MCF 10A (cell line): ENCODE results near the gene NDUFS4. TPM values are rescaled to one million over a fixed set of nuclear protein-coding genes. Genes with fewer than 3 reads are reported as not detected.
A peak's percentile ranks its signal among the peaks of the same experiment; 100 is the strongest.

Experiments
- Bru-seq: library from RNA; stranded (reverse); fragments of 400-500 nt; gene quantifications from one replicate; lab custom pipeline; 2021; lab: Mats Ljungman, UMichigan
- BruChase-seq, 2 experiments: library from RNA; stranded (reverse); fragments of 400-500 nt; gene quantifications; one replicate each; lab custom pipeline; 2021; lab: Mats Ljungman, UMichigan
- BruUV-seq: library from RNA; stranded (reverse); fragments of 400-500 nt; replicated peaks from 2 replicates; lab custom pipeline; 2021; lab: Mats Ljungman, UMichigan
- CTCF ChIA-PET: fragments of 300-600 bp; sonication (Branson Sonifier 250); formaldehyde crosslinking; extraction: SDS; loops from one replicate; lab custom pipeline; 2021; ENCODE audit warnings: antibody characterized with exemption, inconsistent platforms; lab: Yijun Ruan, JAX
- POLR2A ChIA-PET: fragments of 300-600, 350-650 bp; sonication (Branson Sonifier 250); formaldehyde crosslinking; extraction: SDS; loops from one replicate; lab custom pipeline; 2020; ENCODE audit warnings: antibody characterized with exemption, inconsistent platforms; lab: Yijun Ruan, JAX
- DNase-seq: peaks from one replicate; pipeline ENCODE4 v3.0.0-alpha.2; 2018; ENCODE audit not compliant: unreplicated experiment
- H3K27ac Mint-ChIP-seq: one replicate; pipeline ENCODE4 v1.8.0; 2022; ENCODE audit warnings: mild to moderate bottlenecking, low read depth, mixed read lengths; ENCODE audit not compliant: unreplicated experiment
- H3K27me3 Mint-ChIP-seq: one replicate; pipeline ENCODE4 v1.8.0; 2022; ENCODE audit warnings: mixed read lengths; ENCODE audit not compliant: insufficient read depth, unreplicated experiment
- H3K36me3 Mint-ChIP-seq: one replicate; pipeline ENCODE4 v1.8.0; 2022; ENCODE audit warnings: mild to moderate bottlenecking, moderate library complexity, mixed read lengths; ENCODE audit not compliant: insufficient read depth, unreplicated experiment
- H3K4me1 Mint-ChIP-seq: one replicate; pipeline ENCODE4 v1.8.0; 2022; ENCODE audit warnings: mixed read lengths; ENCODE audit not compliant: insufficient read depth, unreplicated experiment
- H3K4me3 Mint-ChIP-seq: one replicate; pipeline ENCODE4 v1.8.0; 2022; ENCODE audit warnings: mild to moderate bottlenecking, moderate library complexity, mixed read lengths; ENCODE audit not compliant: unreplicated experiment
- H3K9me3 Mint-ChIP-seq: one replicate; pipeline ENCODE4 v1.8.0; 2022; ENCODE audit warnings: mixed read lengths; ENCODE audit not compliant: unreplicated experiment
- intact Hi-C: fragments of 100-400 bp; cut with micrococcal nuclease; formaldehyde crosslinking; loops from 2 replicates; pipeline ENCODE4 v1.14.1; 2022
- long read RNA-seq: library from polyadenylated mRNA; stranded (forward); transcript quantifications from one replicate; pipeline ENCODE4 v2.0.0, GENCODE V29; 2022
- total RNA-seq: library from RNA; stranded (reverse); gene quantifications from 2 replicates; pipeline ENCODE4 v1.2.3, GENCODE V29; 2022
- TF ChIP-seq, protein P1 (sequence below): fragments of 200-600 bp; IDR thresholded peaks from one replicate; pipeline ENCODE4 v1.8.0; 2022; ENCODE audit warnings: antibody characterized with exemption, mild to moderate bottlenecking; ENCODE audit not compliant: unreplicated experiment

NDUFS4 gene
- total RNA-seq: 136 and 186 TPM in 2 replicates
- Bru-seq, nascent RNA: percentile 88 among the genes with signal in this experiment
- percentile 62 among the genes with signal in this experiment for BruChase-seq, experiment 1, labeled RNA remaining after a 6-hour chase
- BruChase-seq, experiment 2, labeled RNA remaining after a 2-hour chase: percentile 68 among the genes with signal in this experiment
- long read RNA-seq, transcript NDUFS4-201 (5 exons, 675 nt): major isoform, 137 of 177 reads
- long read RNA-seq, transcript NDUFS4-203 (4 exons, 559 nt): minor isoform, 9 of 177 reads
- long read RNA-seq, transcript NDUFS4-204 (6 exons, 833 nt): minor isoform, 9 of 177 reads
- long read RNA-seq, partial matches to known transcripts: 5 of 177 reads
- long read RNA-seq, other reads (novel, unspliced or antisense): 17 of 177 reads

DNA sequence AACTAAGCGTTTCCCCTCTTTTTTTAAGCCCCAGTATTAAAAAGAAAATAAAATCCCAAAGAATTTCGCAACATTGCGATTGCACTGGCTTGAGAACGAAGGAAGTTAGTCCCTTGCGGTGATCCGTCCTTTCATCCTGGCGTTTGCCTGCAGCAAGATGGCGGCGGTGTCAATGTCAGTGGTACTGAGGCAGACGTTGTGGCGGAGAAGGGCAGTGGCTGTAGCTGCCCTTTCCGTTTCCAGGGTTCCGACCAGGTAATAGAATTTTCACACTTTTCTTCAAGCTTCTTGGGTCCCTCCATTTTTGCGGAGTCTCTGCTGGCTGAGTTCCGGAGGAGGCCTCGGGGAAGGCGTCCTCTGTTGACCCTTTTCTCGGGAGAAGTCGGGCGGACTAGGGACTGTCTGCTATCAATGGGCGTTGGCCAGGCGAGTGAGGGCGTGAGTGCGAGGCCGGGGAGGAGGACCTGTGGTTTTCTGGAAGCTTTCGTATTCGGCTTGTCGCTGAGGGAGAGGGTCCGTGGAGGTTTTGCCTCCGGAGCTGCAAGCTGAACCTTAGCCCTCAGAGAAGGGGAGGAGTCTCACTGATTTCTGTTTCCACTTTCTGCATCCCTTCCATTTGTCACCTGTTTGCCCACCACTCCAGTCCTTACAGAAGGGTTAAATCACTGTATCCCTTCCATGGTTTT, at the start of gene NDUFS4:
NDUFS4 (plus strand) TSS at position 134 of the 686 bp plus-strand sequence; CDS start at position 158, 24 bp downstream.
- peak within 1 kb of the TSS; percentile 89 for H3K4me3 Mint-ChIP-seq
- TF ChIP-seq, protein P1, sequence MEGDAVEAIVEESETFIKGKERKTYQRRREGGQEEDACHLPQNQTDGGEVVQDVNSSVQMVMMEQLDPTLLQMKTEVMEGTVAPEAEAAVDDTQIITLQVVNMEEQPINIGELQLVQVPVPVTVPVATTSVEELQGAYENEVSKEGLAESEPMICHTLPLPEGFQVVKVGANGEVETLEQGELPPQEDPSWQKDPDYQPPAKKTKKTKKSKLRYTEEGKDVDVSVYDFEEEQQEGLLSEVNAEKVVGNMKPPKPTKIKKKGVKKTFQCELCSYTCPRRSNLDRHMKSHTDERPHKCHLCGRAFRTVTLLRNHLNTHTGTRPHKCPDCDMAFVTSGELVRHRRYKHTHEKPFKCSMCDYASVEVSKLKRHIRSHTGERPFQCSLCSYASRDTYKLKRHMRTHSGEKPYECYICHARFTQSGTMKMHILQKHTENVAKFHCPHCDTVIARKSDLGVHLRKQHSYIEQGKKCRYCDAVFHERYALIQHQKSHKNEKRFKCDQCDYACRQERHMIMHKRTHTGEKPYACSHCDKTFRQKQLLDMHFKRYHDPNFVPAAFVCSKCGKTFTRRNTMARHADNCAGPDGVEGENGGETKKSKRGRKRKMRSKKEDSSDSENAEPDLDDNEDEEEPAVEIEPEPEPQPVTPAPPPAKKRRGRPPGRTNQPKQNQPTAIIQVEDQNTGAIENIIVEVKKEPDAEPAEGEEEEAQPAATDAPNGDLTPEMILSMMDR: no peak
- no peaks in the 10 kb centered on the region for H3K27me3 Mint-ChIP-seq
- DNase-seq: peak; percentile 87
- ChIA-PET POLR2A (interaction anchor here (0.6 to 1.2 kb wide), 10 partner anchors 11 to 304 kb away, joined by 3 to 5 read pairs (median 4); partner anchors contain the start of gene FST), CTCF (interaction anchor here (0.7 to 0.9 kb wide), 3 partner anchors 18 to 669 kb away, joined by 3 read pairs; no protein-coding TSS in a partner anchor)
- TSS peak; percentile 92 for BruUV-seq
- no peaks in the 10 kb centered on the region for H3K9me3 Mint-ChIP-seq
- H3K36me3 Mint-ChIP-seq: peaks cover 11% of the 10 kb centered on the region
- H3K4me1 Mint-ChIP-seq: peaks cover 8% of the 10 kb centered on the region
- intact Hi-C loops: no loop called here
- H3K27ac Mint-ChIP-seq: peak within 1 kb of the TSS; percentile 94

DNA sequence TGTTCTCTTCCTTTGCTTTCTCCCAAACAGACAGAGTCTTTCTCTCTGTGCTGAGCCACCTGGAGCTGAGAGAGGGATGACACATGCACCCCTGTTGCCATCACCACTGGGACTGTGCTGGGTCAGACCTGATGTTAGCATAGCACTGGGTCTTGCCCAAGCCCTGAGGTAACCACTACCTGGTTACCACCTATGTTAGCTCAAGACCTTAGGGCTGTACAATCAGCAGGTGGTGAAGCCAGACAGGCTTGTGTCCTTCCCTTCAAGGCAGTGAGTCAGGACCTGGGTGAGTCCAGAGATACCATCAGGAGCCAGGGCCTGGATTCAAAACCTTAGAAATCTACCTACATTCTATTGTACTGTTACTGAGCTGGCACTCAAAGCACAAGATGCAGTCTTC, 47.9 kb upstream of the NDUFS4 start:
- Mint-ChIP-seq H3K27me3 (no peaks in the 10 kb centered on the region), H3K4me1 (no peaks in the 10 kb centered on the region), H3K36me3 (no peaks in the 10 kb centered on the region), H3K9me3 (peaks cover 11% of the 10 kb centered on the region), H3K27ac (no peak overlapping the region), H3K4me3 (no peak overlapping the region)
- intact Hi-C loops: no loop called here
- CTCF ChIA-PET: interaction anchor here (0.7 kb wide), 1 partner anchor 717 kb away, joined by 3 read pairs; no protein-coding TSS in a partner anchor
- TF ChIP-seq, protein P1: no peak
- DNase-seq: no peak
- POLR2A ChIA-PET: no interaction called here
- no TSS peak for BruUV-seq

DNA sequence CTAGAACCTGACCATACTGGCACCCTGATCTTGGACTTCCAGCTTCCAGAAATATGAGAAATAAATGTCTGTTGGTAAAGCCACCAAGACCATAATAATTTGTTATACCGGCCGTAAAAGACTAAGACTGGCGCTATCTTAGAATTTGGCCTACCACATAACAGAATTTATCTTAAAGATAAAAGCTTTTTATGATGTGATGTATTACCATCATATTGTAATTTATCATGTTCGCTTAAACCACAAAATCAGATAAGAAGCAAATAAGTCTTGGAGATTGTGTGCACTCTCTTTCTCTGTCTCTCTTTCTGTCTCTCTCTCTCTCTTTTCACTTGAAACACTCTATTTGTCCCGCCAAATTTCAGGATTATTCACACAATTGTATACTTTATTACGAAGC, 44.5 kb upstream of the NDUFS4 start:
- no TSS peak for BruUV-seq
- Mint-ChIP-seq H3K36me3 (no peaks in the 10 kb centered on the region), H3K27me3 (no peaks in the 10 kb centered on the region), H3K9me3 (peaks cover 4% of the 10 kb centered on the region), H3K27ac (no peak overlapping the region), H3K4me1 (no peaks in the 10 kb centered on the region), H3K4me3 (no peak overlapping the region)
- ChIA-PET CTCF (no interaction called here), POLR2A (no interaction called here)
- DNase-seq: no peak
- TF ChIP-seq, protein P1: no peak
- intact Hi-C loops: no loop called here

DNA sequence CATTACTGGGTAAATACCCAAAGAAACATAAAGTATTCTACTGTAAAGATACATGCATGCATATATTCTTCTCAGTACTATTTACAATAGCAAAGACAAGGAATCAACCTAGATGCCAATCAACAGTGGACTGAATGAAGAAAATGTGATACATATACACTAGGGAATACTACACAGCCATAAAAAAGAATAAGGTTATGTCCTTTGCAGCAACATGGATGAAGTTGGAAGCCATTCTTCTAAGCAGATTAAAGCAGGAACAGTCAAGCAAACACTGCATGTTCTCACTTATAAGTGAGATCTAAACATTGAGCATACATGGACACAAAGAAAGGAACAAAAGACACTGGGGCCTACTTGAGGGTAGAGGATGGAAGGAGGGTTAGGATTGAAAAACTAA, 39.6 kb upstream of the NDUFS4 start:
- intact Hi-C loops: no loop called here
- no TSS peak for BruUV-seq
- Mint-ChIP-seq H3K4me3 (no peak overlapping the region), H3K27ac (no peak overlapping the region), H3K27me3 (no peaks in the 10 kb centered on the region), H3K4me1 (no peaks in the 10 kb centered on the region), H3K9me3 (peaks cover 8% of the 10 kb centered on the region), H3K36me3 (no peaks in the 10 kb centered on the region)
- ChIA-PET CTCF (no interaction called here), POLR2A (no interaction called here)
- DNase-seq: no peak
- TF ChIP-seq, protein P1: no peak
